GM10266 (cell line): ENCODE measurements around the gene SEC31B.

ENCODE experiments used
- DNase-seq: peaks from one replicate; pipeline ENCODE4 v3.0.0; 2012; ENCODE audit errors: extremely low spot score
- CTCF ChIP-seq: IDR thresholded peaks from 2 replicates; pipeline ENCODE4 v1.5.1; 2012; ENCODE audit warnings: mild to moderate bottlenecking, low read depth; ENCODE audit not compliant: control insufficient read depth, insufficient read depth; ENCODE audit errors: missing control alignments

SEC31B gene

GRCh38 chr10:100498059-100498458 lies 21.6 kb downstream of the SEC31B start:
- no peak for DNase-seq
- TF ChIP-seq CTCF, result no peak

GRCh38 chr10:100496567-100496966 lies 23.1 kb downstream of the SEC31B start:
- no peak for DNase-seq
- TF ChIP-seq CTCF, result no peak

GRCh38 chr10:100490531-100490930 lies 29.1 kb downstream of the SEC31B start:
- no peak for TF ChIP-seq CTCF
- no peak for DNase-seq

GRCh38 chr10:100489396-100489795 lies 30.3 kb downstream of the SEC31B start:
- DNase-seq, result no peak
- no peak for TF ChIP-seq CTCF

- TF ChIP-seq CTCF, result no peak
- DNase-seq, result no peak
Observed at GRCh38 chr10:100487529-100487928, 32.1 kb downstream of the SEC31B start.

- TF ChIP-seq CTCF, result no peak
- DNase-seq, result no peak
Observed at GRCh38 chr10:100485801-100486495, 33.7 kb downstream of the SEC31B start.

GRCh38 chr10:100485366-100485765 lies 34.3 kb downstream of the SEC31B start:
- no peak for TF ChIP-seq CTCF

More at GRCh38 chr10:100485366-100485765, 34.3 kb downstream of the SEC31B start:
- no peak for DNase-seq
